ENCODE results near the gene FXYD5. TPM values are rescaled to one million over a fixed set of nuclear protein-coding genes. Genes with fewer than 3 reads are reported as not detected.

FXYD5 gene
- total and polyA plus RNA-seq, 12 donors, result 13.9 to 67.4 (median 19.3) TPM

DNA sequence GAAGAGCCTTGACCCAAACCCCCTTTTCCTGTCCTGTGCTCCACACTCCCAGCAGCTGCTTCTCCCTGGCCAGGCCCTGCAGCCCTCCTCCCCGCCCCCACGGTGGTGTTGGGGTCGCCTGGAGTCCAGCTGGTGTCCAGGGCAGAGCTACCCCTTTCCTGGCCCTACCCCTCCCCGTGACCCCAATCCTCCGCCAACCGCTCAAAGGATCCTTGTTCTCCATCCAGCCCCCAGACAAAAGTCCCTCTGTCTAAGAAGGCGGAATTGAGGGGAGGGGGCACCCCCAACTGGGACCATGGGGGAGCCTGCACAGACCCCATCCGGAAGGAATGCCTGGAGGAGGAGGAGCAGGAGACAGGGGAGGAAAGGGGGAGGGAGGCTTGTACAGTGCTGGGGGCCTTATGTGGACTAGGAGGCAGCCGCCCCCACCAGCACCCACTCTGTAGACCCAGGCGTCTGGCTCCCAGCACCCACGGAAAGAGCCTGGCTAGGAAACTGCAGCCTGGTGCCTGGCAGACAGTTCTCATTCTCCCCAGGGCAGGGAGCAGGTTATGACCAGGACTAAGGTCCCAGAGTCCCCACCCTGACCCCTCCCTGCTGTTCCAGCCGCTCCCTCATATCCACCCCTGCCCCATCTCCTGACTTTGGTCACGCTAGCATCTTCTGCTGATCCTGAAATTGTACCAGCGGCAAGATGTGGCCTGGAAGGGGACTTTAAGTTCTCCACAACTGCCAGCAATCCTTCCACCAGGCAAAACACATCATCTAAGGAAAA is 39.2 kb upstream of the FXYD5 start, which contains the start of gene FXYD3:
FXYD3 (plus strand) TSS at position 647 of the 775 bp plus-strand sequence. CDS start 3,554 bp downstream, outside the sequence.
- no peak for DNase-seq
- Histone ChIP-seq H3K4me3 (peak within 1 kb of the TSS in 9 of 10 donors; percentile 12 to 45 (median 36)), H3K27me3 (no peaks in the 10 kb centered on the region), H3K27ac (peak within 1 kb of the TSS in 3 of 10 donors; percentile 0 to 10 (median 4)), H3K4me1 (peaks cover 4 to 21% (median 12%) of the 10 kb centered on the region in 9 donors), H3K9me3 (no peaks in the 10 kb centered on the region), H3K36me3 (no peaks in the 10 kb centered on the region)
- TF ChIP-seq CTCF (IDR thresholded peaks at IDR 0.05), result no peak
- WGBS, 2 donors, result 59 to 71% methylated on average over 14 of the region's 14 CpGs
- intact Hi-C loops (cut with DNase I), result loop anchor here in 2 of 10 donors (2.0 kb wide), 1 partner anchor 19 kb away; the partner anchor contains the start of gene LGI4 (in 2 of the 2)
- peak; percentile 8 to 49 (median 24) for ATAC-seq

DNA sequence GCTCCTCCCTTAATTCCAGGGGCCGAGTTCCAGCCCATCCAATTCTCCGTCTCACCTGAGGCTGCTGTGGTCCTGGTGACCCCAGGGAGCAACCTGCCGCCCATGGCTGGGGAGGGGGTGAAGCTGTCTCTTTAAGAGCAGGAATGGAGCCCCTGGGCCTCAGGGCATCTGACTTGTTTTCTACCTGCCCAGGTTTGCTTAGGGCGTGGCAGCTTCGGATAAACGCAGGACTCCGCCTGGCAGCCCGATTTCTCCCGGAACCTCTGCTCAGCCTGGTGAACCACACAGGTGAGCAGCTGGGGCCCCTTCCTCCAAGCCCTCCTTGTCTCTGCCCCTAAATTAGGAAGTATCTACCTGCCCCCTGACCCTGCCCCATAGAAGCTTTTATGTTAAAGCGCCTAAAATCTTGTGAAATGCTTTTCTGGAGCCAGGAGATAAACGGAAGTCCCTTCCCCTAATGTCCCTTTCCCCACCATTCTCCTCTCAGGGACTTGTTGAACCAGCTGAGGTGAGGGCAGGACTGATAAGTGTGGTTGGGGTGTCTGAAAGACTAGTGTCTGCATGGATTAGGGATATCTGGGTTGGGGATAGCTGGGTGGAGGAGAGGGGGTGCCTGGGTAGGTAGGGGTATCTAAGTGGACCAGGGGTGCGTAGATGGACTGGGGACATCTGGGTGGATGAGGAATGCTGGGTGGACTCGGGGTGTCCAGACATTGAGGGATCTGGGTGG is 38.3 kb upstream of the FXYD5 start:
- H3K27ac ChIP-seq, result peak overlapping the region in 1 of 10 donors; percentile 10
- no peaks in the 10 kb centered on the region for H3K36me3 ChIP-seq
- H3K4me3 ChIP-seq, result no peak overlapping the region
- no peaks in the 10 kb centered on the region for H3K27me3 ChIP-seq
- H3K4me1 ChIP-seq, result peaks cover 4 to 28% (median 12%) of the 10 kb centered on the region in 9 donors
- no peaks in the 10 kb centered on the region for H3K9me3 ChIP-seq
- intact Hi-C loops (cut with DNase I), result no loop called here
- no peak for TF ChIP-seq CTCF (IDR thresholded peaks at IDR 0.05)
- DNase-seq, result no peak
- WGBS, 2 donors, result 85 to 86% methylated on average over 13 of the region's 13 CpGs
- ATAC-seq, result no peak

- intact Hi-C loops (cut with DNase I), result no loop called here
- DNase-seq, result no peak
- 58 to 63% methylated on average over 8 of the region's 8 CpGs for WGBS, 2 donors
- no peaks in the 10 kb centered on the region for H3K36me3 ChIP-seq
- TF ChIP-seq CTCF (IDR thresholded peaks at IDR 0.05), result no peak
- peaks cover 4 to 30% (median 12%) of the 10 kb centered on the region in 9 donors for H3K4me1 ChIP-seq
- no peaks in the 10 kb centered on the region for H3K27me3 ChIP-seq
- no peak for ATAC-seq
- H3K4me3 ChIP-seq, result no peak overlapping the region
- no peaks in the 10 kb centered on the region for H3K9me3 ChIP-seq
- no peak overlapping the region for H3K27ac ChIP-seq
Observed at GRCh38 chr19:35117116-35117515, 37.4 kb upstream of the FXYD5 start.

DNA sequence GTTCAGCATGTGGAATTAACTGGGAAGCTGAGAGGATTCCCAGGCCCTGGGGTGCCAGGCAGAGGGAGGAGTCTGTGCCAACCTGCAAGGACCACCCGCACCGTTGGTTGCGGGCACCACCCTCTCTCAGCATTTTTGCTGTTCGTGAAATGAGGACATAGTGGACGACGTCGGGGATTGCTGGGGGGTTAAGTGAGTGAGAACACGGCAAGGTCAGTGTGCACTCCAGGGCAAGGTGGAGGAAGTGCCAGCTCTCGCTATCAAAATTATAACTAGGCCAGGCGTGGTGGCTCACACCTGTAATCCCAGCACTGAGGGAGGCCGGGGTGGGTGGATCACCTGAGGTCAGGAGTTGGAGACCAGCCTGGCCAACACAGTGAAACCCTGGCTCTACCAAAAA is 36.7 kb upstream of the FXYD5 start:
- H3K4me3 ChIP-seq, result no peak overlapping the region
- no peaks in the 10 kb centered on the region for H3K27me3 ChIP-seq
- no peaks in the 10 kb centered on the region for H3K9me3 ChIP-seq
- H3K4me1 ChIP-seq, result peaks cover 4 to 30% (median 13%) of the 10 kb centered on the region in 9 donors
- TF ChIP-seq CTCF (IDR thresholded peaks at IDR 0.05), result no peak
- WGBS, 2 donors, result 76 to 77% methylated on average over 11 of the region's 11 CpGs
- ATAC-seq, result no peak
- DNase-seq, result no peak
- intact Hi-C loops (cut with DNase I), result no loop called here
- no peaks in the 10 kb centered on the region for H3K36me3 ChIP-seq
- no peak overlapping the region for H3K27ac ChIP-seq
